HepG2 (cell line): ENCODE measurements around the gene PKD2L2. TPM values are rescaled to one million over a fixed set of nuclear protein-coding genes. Genes with fewer than 3 reads are reported as not detected.

Experiments
- ATAC-seq: fragments of 200-7000 bp; cut with Tn5 transposase; 3 replicates; pipeline ENCODE4 v1.9.1; 2020; ENCODE audit warnings: mild to moderate bottlenecking, moderate library complexity
- BruUV-seq: library from RNA; stranded (reverse); fragments of 400-500 nt; replicated peaks from 2 replicates; lab custom pipeline; 2021; lab: Mats Ljungman, UMichigan
- CTCF ChIA-PET: fragments of 300-600 bp; formaldehyde crosslinking; extraction: SDS; loops from one replicate; lab custom pipeline; 2021; ENCODE audit warnings: low total read pairs, inconsistent platforms, low intra/inter-chr PET ratio; lab: Yijun Ruan, JAX
- POLR2A ChIA-PET: fragments of 350-600 bp; sonication (Branson Sonifier 250); formaldehyde crosslinking; loops from one replicate; lab custom pipeline; 2020; ENCODE audit warnings: antibody characterized with exemption, inconsistent platforms; lab: Yijun Ruan, JAX
- DNase-seq: peaks from one replicate; pipeline ENCODE4 v3.0.0-alpha.2; 2015; ENCODE audit warnings: low spot score
- FAIRE-seq: peaks from 3 replicates; lab custom pipeline; 2011; peaks lifted over from hg19 to GRCh38; lab: Jason Lieb, UNC
- H2AFZ ChIP-seq: one replicate; pipeline ENCODE4 v1.6.1; 2011; ENCODE audit warnings: low read length, inconsistent platforms
- H3K27ac ChIP-seq: fragments of 300-600 bp; 3 replicates; pipeline ENCODE4 v1.8.0; 2011; ENCODE audit warnings: mixed run types, mild to moderate bottlenecking, mixed read lengths, low read length, inconsistent platforms; ENCODE audit not compliant: insufficient read depth; ENCODE audit errors: extremely low read length
- H3K27me3 ChIP-seq, 2 experiments: fragments of 200-600 bp in 1 of 2; 2 replicates in 1 of 2; 3 replicates in 1 of 2; pipeline versions ENCODE4 v1.6.0 to v1.8.0; 2011; ENCODE audit warnings: low read length in 2 of 2, mild to moderate bottlenecking in 2 of 2, moderate library complexity in 2 of 2, inconsistent platforms in 1 of 2; ENCODE audit not compliant: insufficient read depth in 2 of 2, control insufficient read depth in 1 of 2
- H3K36me3 ChIP-seq, 2 experiments: fragments of 200-600 bp in 1 of 2; replicated peaks in 1 of 2; 2 replicates in 1 of 2; 3 replicates in 1 of 2; pipeline versions ENCODE4 v1.5.1 to v1.8.0; 2011; ENCODE audit warnings: low read length in 2 of 2, inconsistent platforms in 1 of 2; ENCODE audit not compliant: insufficient read depth in 2 of 2, control insufficient read depth in 1 of 2
- H3K4me1 ChIP-seq: 2 replicates; pipeline ENCODE4 v1.5.1; 2012; ENCODE audit warnings: low read length, inconsistent platforms; ENCODE audit not compliant: insufficient read depth
- H3K4me2 ChIP-seq: 2 replicates; pipeline ENCODE4 v1.6.0; 2011; ENCODE audit warnings: low read depth, low read length, inconsistent platforms
- H3K4me3 ChIP-seq, 3 experiments: fragments of 200-600 bp in 1 of 3; sonication (generic), shearing (Covaris generic) in 1 of 3; replicated peaks in 1 of 3; 2 replicates each; pipeline ENCODE4 v1.5.1; 2011 to 2016; ENCODE audit warnings: low read length in 3 of 3, inconsistent platforms in 2 of 3, low read depth in 2 of 3, mild to moderate bottlenecking in 2 of 3, control low read depth in 1 of 3, mixed read lengths in 1 of 3; ENCODE audit not compliant: insufficient read depth in 1 of 3
- H3K79me2 ChIP-seq: one replicate; pipeline ENCODE4 v1.6.1; 2011; ENCODE audit warnings: low read length, inconsistent platforms; ENCODE audit not compliant: insufficient read depth
- H3K9ac ChIP-seq: 2 replicates; pipeline ENCODE4 v1.6.0; 2011; ENCODE audit warnings: mild to moderate bottlenecking, low read depth, low read length, inconsistent platforms; ENCODE audit not compliant: insufficient read depth
- H3K9me3 ChIP-seq: 2 replicates; pipeline ENCODE4 v1.5.1; 2012; ENCODE audit warnings: mild to moderate bottlenecking, low read length
- H4K20me1 ChIP-seq: 2 replicates; pipeline ENCODE4 v1.6.0; 2011; ENCODE audit warnings: inconsistent platforms, mild to moderate bottlenecking, low read length, moderate library complexity; ENCODE audit not compliant: insufficient read depth
- ATM ChIP-seq: fragments of 450-650 bp; IDR thresholded peaks from 2 replicates; pipeline ENCODE4 v1.7.1; 2017; ENCODE audit warnings: mild to moderate bottlenecking, borderline replicate concordance
- CHD4 ChIP-seq: fragments of 200-600 bp; sonication (generic); IDR thresholded peaks from 2 replicates; pipeline ENCODE4 v1.7.0; 2017; ENCODE audit warnings: mild to moderate bottlenecking, low read length, borderline replicate concordance
- GABPA ChIP-seq, 2 experiments: IDR thresholded peaks; 2 replicates each; pipeline ENCODE4 v1.6.1; 2011 to 2016; ENCODE audit warnings: low read depth in 2 of 2, low read length in 1 of 2, missing biosample characterization in 1 of 2, missing genetic modification characterization in 1 of 2
- GMEB1 ChIP-seq: sonication (generic); formaldehyde crosslinking; IDR thresholded peaks from 2 replicates; pipeline ENCODE4 v1.5.1; 2020; ENCODE audit warnings: missing genetic modification reagents, mild to moderate bottlenecking, borderline replicate concordance
- HCFC1 ChIP-seq: fragments of 150-350 bp; IDR thresholded peaks from 2 replicates; pipeline ENCODE4 v1.6.1; 2014; ENCODE audit warnings: low read depth, low read length
- HNRNPK ChIP-seq: fragments of 200-400 bp; formaldehyde crosslinking; IDR thresholded peaks from 2 replicates; pipeline ENCODE4 v1.6.1; 2018; ENCODE audit warnings: low read length, low read depth, moderate library complexity, mild to moderate bottlenecking; ENCODE audit not compliant: poor library complexity, severe bottlenecking
- JDP2 ChIP-seq: sonication (generic); formaldehyde crosslinking; IDR thresholded peaks from 2 replicates; pipeline ENCODE4 v1.8.1; 2022; ENCODE audit warnings: missing genetic modification reagents, borderline replicate concordance
- NFRKB ChIP-seq: fragments of 450-650 bp; IDR thresholded peaks from 2 replicates; pipeline ENCODE4 v1.6.1; 2017
- RBM22 ChIP-seq: fragments of 200-400 bp; formaldehyde crosslinking; optimal IDR thresholded peaks from 2 replicates; pipeline ENCODE3; 2017; ENCODE audit warnings: mild to moderate bottlenecking, low read length, moderate library complexity
- RXRB ChIP-seq: IDR thresholded peaks from 2 replicates; pipeline ENCODE4 v1.6.1; 2016; ENCODE audit warnings: borderline replicate concordance, missing genetic modification reagents, missing compliant biosample characterization
- SRY ChIP-seq: sonication (generic); formaldehyde crosslinking; IDR thresholded peaks from 2 replicates; pipeline ENCODE4 v1.8.0; 2022; ENCODE audit warnings: mild to moderate bottlenecking, missing genetic modification reagents
- ZNF431 ChIP-seq: sonication (generic); formaldehyde crosslinking; IDR thresholded peaks from 2 replicates; pipeline ENCODE4 v1.9.0; 2022; ENCODE audit warnings: missing genetic modification reagents, low read depth, mild to moderate bottlenecking, borderline replicate concordance
- WGBS: methylation state at CpG from one replicate; pipeline ENCODE4 v1.1.6; 2017; ENCODE audit warnings: low lambda C conversion rate; 5-methylcytosine and 5-hydroxymethylcytosine counted together
- in situ Hi-C: cut with HindIII; loops from 2 replicates; pipeline ENCODE4 v1.10.0; 2017; ENCODE audit warnings: low pct_unique_long_range_greater_than_20kb; ENCODE audit not compliant: extremely low pct_ligation_motif_present
- intact Hi-C: fragments of 100-400 bp; cut with micrococcal nuclease; formaldehyde crosslinking; loops from one replicate; pipeline ENCODE4 v1.10.0; 2022; ENCODE audit not compliant: unreplicated experiment
- polyA plus RNA-seq, 8 experiments: library from polyadenylated mRNA; depleted of rRNA in 3 of 8; stranded (reverse) in 7 of 8; unstranded in 1 of 8; fragments of >200 nt; fragmentation: Illumina TruSeq in 4 of 8; extraction: Trizol in 4 of 8; gene quantifications; 2 replicates each; pipeline versions ENCODE4 v1.2.1 to v1.2.3, GENCODE V29; 2011 to 2016; ENCODE audit warnings: low read depth in 4 of 8, missing spikeins in 1 of 8, mixed read lengths in 1 of 8; ENCODE audit not compliant: insufficient read depth in 1 of 8
- total RNA-seq, 5 experiments: library from RNA; depleted of rRNA; stranded (reverse); fragments of >200 nt; fragmentation: Illumina TruSeq; extraction: Trizol; gene quantifications; 2 replicates each; pipeline ENCODE4 v1.2.3, GENCODE V29; 2016; ENCODE audit warnings: low read depth in 1 of 5
- TF ChIP-seq, protein P1 (sequence below): sonication (generic); formaldehyde crosslinking; conservative IDR thresholded peaks from 2 replicates; pipeline ENCODE4 v1.4.0; 2020; ENCODE audit warnings: missing genetic modification reagents
- TF ChIP-seq, protein P2 (sequence below): sonication (generic); formaldehyde crosslinking; conservative IDR thresholded peaks from 2 replicates; pipeline ENCODE4 v1.4.0; 2020; ENCODE audit warnings: missing genetic modification reagents

PKD2L2 gene
- total and polyA plus RNA-seq, 2 of the 13 experiments (the other 11 are each of a cell fraction or from before 2014, with no cell fraction given), result not detected

DNA sequence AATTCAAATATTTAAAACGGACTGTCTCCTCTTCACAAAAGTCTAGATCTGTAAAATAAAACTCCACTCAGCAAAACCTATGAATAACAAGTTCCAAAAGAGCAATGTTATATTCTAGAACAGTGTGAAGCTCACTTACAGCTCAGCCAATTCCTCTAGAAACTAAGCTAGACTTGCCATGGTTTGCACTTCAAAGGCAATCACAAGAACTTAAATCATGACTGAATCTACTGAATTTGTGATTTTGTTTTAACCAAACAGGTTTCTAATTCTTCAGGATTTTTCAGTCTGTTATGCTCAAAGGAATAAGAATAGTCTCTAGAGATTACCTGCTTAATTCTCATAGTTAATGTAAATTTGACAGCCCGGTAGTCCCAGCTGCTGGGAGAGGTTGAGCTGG lies 1.4 kb upstream of the PKD2L2 start:
- Histone ChIP-seq H2AFZ (no peak overlapping the region), H4K20me1 (no peaks in the 10 kb centered on the region), H3K4me3 (no peak overlapping the region), H3K4me2 (no peak overlapping the region), H3K9ac (no peak overlapping the region), H3K27ac (no peak overlapping the region), H3K36me3 (no peaks in the 10 kb centered on the region)
- FAIRE-seq (no peak), ATAC-seq (no peak), DNase-seq (no peak)
- in situ Hi-C loops, result no loop called here
- 50% methylated on average over 2 of the region's 2 CpGs for WGBS
- CTCF ChIA-PET, result no interaction called here
- no TSS peak for BruUV-seq
- TF ChIP-seq NFRKB, result no peak
- TF ChIP-seq RBM22, result no peak
- TF ChIP-seq, protein P1, sequence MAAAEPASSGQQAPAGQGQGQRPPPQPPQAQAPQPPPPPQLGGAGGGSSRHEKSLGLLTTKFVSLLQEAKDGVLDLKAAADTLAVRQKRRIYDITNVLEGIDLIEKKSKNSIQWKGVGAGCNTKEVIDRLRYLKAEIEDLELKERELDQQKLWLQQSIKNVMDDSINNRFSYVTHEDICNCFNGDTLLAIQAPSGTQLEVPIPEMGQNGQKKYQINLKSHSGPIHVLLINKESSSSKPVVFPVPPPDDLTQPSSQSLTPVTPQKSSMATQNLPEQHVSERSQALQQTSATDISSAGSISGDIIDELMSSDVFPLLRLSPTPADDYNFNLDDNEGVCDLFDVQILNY (CRISPR knock-in tag), result no peak
- no peak for TF ChIP-seq ZNF431 (CRISPR knock-in tag)
- TF ChIP-seq HNRNPK, result no peak
- TF ChIP-seq, protein P2, sequence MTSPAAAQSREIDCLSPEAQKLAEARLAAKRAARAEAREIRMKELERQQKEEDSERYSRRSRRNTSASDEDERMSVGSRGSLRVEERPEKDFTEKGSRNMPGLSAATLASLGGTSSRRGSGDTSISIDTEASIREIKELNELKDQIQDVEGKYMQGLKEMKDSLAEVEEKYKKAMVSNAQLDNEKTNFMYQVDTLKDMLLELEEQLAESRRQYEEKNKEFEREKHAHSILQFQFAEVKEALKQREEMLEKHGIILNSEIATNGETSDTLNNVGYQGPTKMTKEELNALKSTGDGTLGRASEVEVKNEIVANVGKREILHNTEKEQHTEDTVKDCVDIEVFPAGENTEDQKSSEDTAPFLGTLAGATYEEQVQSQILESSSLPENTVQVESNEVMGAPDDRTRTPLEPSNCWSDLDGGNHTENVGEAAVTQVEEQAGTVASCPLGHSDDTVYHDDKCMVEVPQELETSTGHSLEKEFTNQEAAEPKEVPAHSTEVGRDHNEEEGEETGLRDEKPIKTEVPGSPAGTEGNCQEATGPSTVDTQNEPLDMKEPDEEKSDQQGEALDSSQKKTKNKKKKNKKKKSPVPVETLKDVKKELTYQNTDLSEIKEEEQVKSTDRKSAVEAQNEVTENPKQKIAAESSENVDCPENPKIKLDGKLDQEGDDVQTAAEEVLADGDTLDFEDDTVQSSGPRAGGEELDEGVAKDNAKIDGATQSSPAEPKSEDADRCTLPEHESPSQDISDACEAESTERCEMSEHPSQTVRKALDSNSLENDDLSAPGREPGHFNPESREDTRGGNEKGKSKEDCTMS, result no peak
- no peak for TF ChIP-seq GMEB1 (CRISPR knock-in tag)
- no peak for TF ChIP-seq RXRB (CRISPR knock-in tag)
- no peak for TF ChIP-seq HCFC1
- TF ChIP-seq CHD4, result no peak
- TF ChIP-seq ATM, result no peak
- TF ChIP-seq JDP2, result no peak
- TF ChIP-seq SRY, result no peak
- TF ChIP-seq GABPA (IDR thresholded peaks at IDR 0.05; ENCODE audit: low read depth, low read length), result no peak
- no peak for TF ChIP-seq GABPA (CRISPR knock-in tag; IDR thresholded peaks at IDR 0.05; ENCODE audit: low read depth)
- TF ChIP-seq, all 625 proteins: peak for 0
- Histone ChIP-seq H3K4me1 (peaks cover 17% of the 10 kb centered on the region), H3K27me3 (0 out of 5 replicates have a peak, but pooled peaks cover 0 to 6% of the 10 kb centered on the region in 2 experiments), H3K9me3 (no peaks in the 10 kb centered on the region), H3K79me2 (no peaks in the 10 kb centered on the region)
- POLR2A ChIA-PET, result no interaction called here
- intact Hi-C loops, result no loop called here
